Left lung (tissue), 10 donors: ENCODE measurements around the gene HAUS8. TPM values are rescaled to one million over a fixed set of nuclear protein-coding genes. Genes with fewer than 3 reads are reported as not detected.

Experiments
- ATAC-seq: fragments of 200-7000 bp; cut with Tn5 transposase; one replicate; pipeline ENCODE4 v1.9.1; 2020; ENCODE audit warnings: moderate library complexity
- DNase-seq, 4 donors: peaks; one replicate each; pipeline ENCODE4 v3.0.0-alpha.2; 2013 to 2020
- H3K27ac ChIP-seq, 2 donors: fragments of 200-600 bp; sonication (generic) in 1 of 2; one replicate each; pipeline versions ENCODE4 v1.5.0 to v1.8.0; 2020 to 2021
- H3K27me3 ChIP-seq, 2 donors: fragments of 200-600 bp; sonication (generic) in 1 of 2; one replicate each; pipeline versions ENCODE4 v1.5.0 to v1.8.0; 2020 to 2021
- H3K36me3 ChIP-seq, 2 donors: fragments of 200-600 bp; sonication (generic) in 1 of 2; one replicate each; pipeline versions ENCODE4 v1.5.0 to v1.8.0; 2020 to 2021
- H3K4me1 ChIP-seq, 2 donors: fragments of 200-600 bp; one replicate each; pipeline ENCODE4 v1.8.0; 2021
- H3K4me3 ChIP-seq, 2 donors: fragments of 200-600 bp; sonication (generic) in 1 of 2; one replicate each; pipeline versions ENCODE4 v1.5.0 to v1.8.0; 2020 to 2021; ENCODE audit warnings: mild to moderate bottlenecking in 1 of 2
- H3K9me3 ChIP-seq, 2 donors: fragments of 200-600 bp; sonication (generic) in 1 of 2; one replicate each; pipeline versions ENCODE4 v1.5.0 to v1.8.0; 2020 to 2021
- CTCF ChIP-seq, 2 donors: fragments of 200-600 bp; sonication (generic) in 1 of 2; IDR thresholded peaks; one replicate each; pipeline versions ENCODE4 v1.5.0 to v1.8.0; 2021; ENCODE audit warnings: antibody characterized with exemption in 2 of 2
- intact Hi-C, 2 donors: fragments of 100-400 bp; cut with DNase I; formaldehyde crosslinking; loops; one replicate each; pipeline versions ENCODE4 v1.11.2 to v1.14.2; 2022
- polyA plus RNA-seq, 6 donors: library from polyadenylated mRNA; unstranded; fragments of 120-200 nt; gene quantifications; one replicate each; pipeline ENCODE4 v1.2.1, GENCODE V29; 2013; ENCODE audit not compliant: insufficient read length in 6 of 6
- total RNA-seq, 2 donors: library from RNA; stranded (reverse); fragmentation: NEBNext Ultra II Directional; extraction: Animal tissue kit (Norgen Biotek cat#: 25700); gene quantifications; one replicate each; pipeline ENCODE4 v1.2.1, GENCODE V29; 2021
- donor health status: DM: no; HTN: yes; CAD: no.
- donor health status: DM: no; HTN: no; CAD: no.

The HAUS8 gene
- total and polyA plus RNA-seq, 8 donors, result 8.4 to 15.2 (median 12.7) TPM

DNA sequence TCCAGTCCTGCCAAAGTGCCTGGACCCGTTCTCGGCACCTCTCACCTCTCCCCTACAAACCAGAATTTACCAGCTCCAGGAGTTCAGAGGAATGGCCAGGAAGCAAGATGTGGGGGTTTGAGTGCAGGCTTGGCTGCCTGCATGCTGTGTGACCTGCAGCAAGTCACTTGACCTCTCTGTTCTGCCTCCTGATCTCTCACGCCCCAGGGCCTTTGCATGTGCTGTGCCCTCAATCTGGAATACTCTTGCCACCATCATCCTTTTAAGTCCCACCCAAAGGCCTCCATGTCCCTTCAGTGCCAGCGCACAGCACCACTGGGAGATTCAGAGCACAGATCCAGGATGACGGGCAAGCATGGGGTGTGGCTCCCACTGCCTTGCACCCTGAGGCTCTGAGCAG is 43.7 kb upstream of the HAUS8 start:
- peaks cover 0 to 54% of the 10 kb centered on the region in 2 donors for H3K4me1 ChIP-seq
- no peak for TF ChIP-seq CTCF (IDR thresholded peaks at IDR 0.05)
- DNase-seq (no peak), ATAC-seq (no peak)
- H3K27ac ChIP-seq, result no peak overlapping the region
- no peaks in the 10 kb centered on the region for H3K27me3 ChIP-seq
- intact Hi-C loops, result no loop called here
- peaks cover 0 to 15% of the 10 kb centered on the region in 2 donors for H3K36me3 ChIP-seq
- no peak overlapping the region for H3K4me3 ChIP-seq
- no peaks in the 10 kb centered on the region for H3K9me3 ChIP-seq

- peak overlapping the region in 1 of 2 donors; percentile 23 for H3K27ac ChIP-seq
- intact Hi-C loops, result no loop called here
- no peak for TF ChIP-seq CTCF (IDR thresholded peaks at IDR 0.05)
- no peaks in the 10 kb centered on the region for H3K9me3 ChIP-seq
- peaks cover 0 to 20% of the 10 kb centered on the region in 2 donors for H3K36me3 ChIP-seq
- no peak overlapping the region for H3K4me3 ChIP-seq
- no peaks in the 10 kb centered on the region for H3K27me3 ChIP-seq
- no peak for ATAC-seq
- H3K4me1 ChIP-seq, result peaks cover 5 to 57% of the 10 kb centered on the region in 2 donors
- DNase-seq, result no peak
These were observed 41.9 kb upstream of the HAUS8 start for GRCh38 chr19:17116996-17117702.

- ATAC-seq (no peak), DNase-seq (no peak)
- no peak for TF ChIP-seq CTCF (IDR thresholded peaks at IDR 0.05)
- H3K4me3 ChIP-seq, result no peak overlapping the region
- H3K9me3 ChIP-seq, result no peaks in the 10 kb centered on the region
- peaks cover 0 to 33% of the 10 kb centered on the region in 2 donors for H3K36me3 ChIP-seq
- H3K27me3 ChIP-seq, result no peaks in the 10 kb centered on the region
- H3K4me1 ChIP-seq, result peaks cover 5 to 74% of the 10 kb centered on the region in 2 donors
- peak overlapping the region in 1 of 2 donors; percentile 18 for H3K27ac ChIP-seq
- intact Hi-C loops, result no loop called here
These were observed 39.2 kb upstream of the HAUS8 start for GRCh38 chr19:17114414-17114831.

DNA sequence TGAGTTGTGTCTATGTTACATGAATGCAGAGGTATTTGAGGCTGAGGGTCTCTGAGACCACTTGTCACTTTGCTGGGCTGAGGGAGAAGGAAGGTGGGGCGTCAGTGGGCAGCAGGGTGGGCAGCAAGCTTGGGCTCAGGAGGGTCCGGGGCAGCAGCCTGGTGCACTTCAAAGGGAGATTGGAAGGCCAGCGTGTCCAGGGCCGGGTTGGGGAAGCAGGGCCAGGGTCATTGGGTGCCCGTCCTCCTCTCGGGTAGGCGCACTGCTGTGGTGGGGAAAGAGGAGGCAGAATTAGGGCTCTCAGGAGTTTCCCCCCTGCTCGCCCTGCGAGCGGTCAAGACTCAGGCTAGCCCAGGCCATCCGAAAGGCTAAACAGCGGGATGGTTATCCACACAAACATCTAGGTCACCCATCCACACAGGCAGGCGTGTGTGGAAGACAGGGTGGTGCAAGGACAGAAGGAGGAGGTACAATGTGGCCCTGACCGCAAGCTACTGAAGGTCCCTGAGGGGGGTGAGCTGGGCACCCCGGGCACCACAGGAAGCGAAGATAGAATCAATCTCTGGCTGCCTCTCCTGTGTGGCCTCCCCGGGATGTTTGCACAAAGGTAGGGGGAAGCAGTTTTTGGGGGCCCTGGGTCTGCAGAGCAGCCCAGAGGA is 38.0 kb upstream of the HAUS8 start:
- no peak overlapping the region for H3K4me3 ChIP-seq
- peaks cover 0 to 27% of the 10 kb centered on the region in 2 donors for H3K36me3 ChIP-seq
- H3K9me3 ChIP-seq, result no peaks in the 10 kb centered on the region
- peaks cover 5 to 86% of the 10 kb centered on the region in 2 donors for H3K4me1 ChIP-seq
- TF ChIP-seq CTCF (IDR thresholded peaks at IDR 0.05), result no peak
- H3K27ac ChIP-seq, result peak overlapping the region in 1 of 2 donors; percentile 72
- DNase-seq (no peak), ATAC-seq (no peak)
- intact Hi-C loops, result no loop called here
- no peaks in the 10 kb centered on the region for H3K27me3 ChIP-seq

DNA sequence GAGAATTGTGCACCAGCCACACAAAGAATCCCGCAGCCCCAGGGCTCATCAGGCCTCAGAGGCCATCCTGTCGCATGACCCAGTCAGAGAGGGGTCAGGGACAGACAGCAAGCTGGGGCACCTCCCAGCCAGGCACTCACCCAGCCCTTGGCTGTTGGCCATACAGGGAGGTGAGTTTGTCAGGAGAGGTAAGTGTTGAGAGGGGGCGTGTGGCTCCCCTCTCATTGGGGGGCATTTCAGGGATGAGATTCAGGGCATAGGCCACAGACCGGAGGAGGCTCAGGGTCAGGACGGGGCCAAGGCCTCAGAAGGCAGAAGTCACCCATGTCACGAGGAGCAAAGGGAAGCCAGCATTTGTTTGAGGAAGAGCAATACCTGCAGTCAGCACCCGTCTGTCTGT is 37.4 kb upstream of the HAUS8 start:
- TF ChIP-seq CTCF (IDR thresholded peaks at IDR 0.05), result no peak
- Histone ChIP-seq H3K9me3 (no peaks in the 10 kb centered on the region), H3K36me3 (peaks cover 0 to 27% of the 10 kb centered on the region in 2 donors), H3K27me3 (no peaks in the 10 kb centered on the region), H3K27ac (peak overlapping the region in 1 of 2 donors; percentile 72), H3K4me1 (peaks cover 5 to 91% of the 10 kb centered on the region in 2 donors), H3K4me3 (no peak overlapping the region)
- DNase-seq (peak in 2 of 4 donors; percentile 73 to 84), ATAC-seq (peak; percentile 35)
- intact Hi-C loops, result no loop called here
